ENCODE data around the gene TPGS2.

- no peak for TF ChIP-seq CTCF (conservative IDR thresholded peaks at IDR 0.05 in 1 of 2, IDR thresholded peaks at IDR 0.05 in 1 of 2; ENCODE audit: extremely low read depth in 1 of 2, insufficient read depth in 1 of 2, low read depth in 1 of 2, low read length in 2 of 2)
- no peak for TF ChIP-seq EZH2 (IDR thresholded peaks at IDR 0.05; ENCODE audit: borderline replicate concordance, low read length)
Measured at GRCh38 chr18:36862182-36862581, 33.4 kb upstream of the TPGS2 start.
